Neural cell (in vitro differentiated cells): ENCODE results near the gene ENTREP1.

Source experiments
- EP300 ChIP-seq: fragments of 450-650 bp; conservative IDR thresholded peaks from 2 replicates; pipeline ENCODE4 v1.6.1; 2014; ENCODE audit warnings: antibody characterized with exemption, mild to moderate bottlenecking, moderate library complexity; ENCODE audit not compliant: poor library complexity, severe bottlenecking
- TAF1 ChIP-seq: IDR thresholded peaks from 2 replicates; pipeline ENCODE4 v1.6.1; 2012; ENCODE audit warnings: low read depth
- TF ChIP-seq, protein P1 (sequence below): IDR thresholded peaks from 2 replicates; pipeline ENCODE4 v1.6.1; 2012; ENCODE audit warnings: borderline replicate concordance
- TF ChIP-seq, protein P2 (sequence below): fragments of 450-650 bp; IDR thresholded peaks from 2 replicates; pipeline ENCODE4 v1.5.1; 2014; ENCODE audit warnings: antibody characterized with exemption, mild to moderate bottlenecking, moderate library complexity; ENCODE audit not compliant: poor library complexity, severe bottlenecking

DNA sequence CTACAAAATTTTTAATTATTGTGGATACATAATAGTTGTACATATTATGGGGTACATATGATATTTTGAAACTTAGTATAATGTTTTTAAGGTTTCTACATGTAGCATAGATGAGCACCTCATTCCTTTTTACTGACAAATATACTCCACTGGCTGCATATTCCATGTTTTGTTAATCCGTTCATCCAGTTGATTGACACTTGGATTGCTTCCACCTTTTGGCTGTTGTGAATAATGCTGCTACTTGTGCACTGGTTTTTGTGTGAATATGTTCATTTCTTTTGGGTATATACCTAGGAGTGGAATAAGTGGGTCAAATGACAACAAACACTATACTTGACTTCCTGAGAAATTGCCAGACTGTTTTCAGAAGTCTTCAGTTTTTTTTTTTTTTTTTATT is 2.8 kb upstream of the ENTREP1 start:
- TF ChIP-seq, protein P1, sequence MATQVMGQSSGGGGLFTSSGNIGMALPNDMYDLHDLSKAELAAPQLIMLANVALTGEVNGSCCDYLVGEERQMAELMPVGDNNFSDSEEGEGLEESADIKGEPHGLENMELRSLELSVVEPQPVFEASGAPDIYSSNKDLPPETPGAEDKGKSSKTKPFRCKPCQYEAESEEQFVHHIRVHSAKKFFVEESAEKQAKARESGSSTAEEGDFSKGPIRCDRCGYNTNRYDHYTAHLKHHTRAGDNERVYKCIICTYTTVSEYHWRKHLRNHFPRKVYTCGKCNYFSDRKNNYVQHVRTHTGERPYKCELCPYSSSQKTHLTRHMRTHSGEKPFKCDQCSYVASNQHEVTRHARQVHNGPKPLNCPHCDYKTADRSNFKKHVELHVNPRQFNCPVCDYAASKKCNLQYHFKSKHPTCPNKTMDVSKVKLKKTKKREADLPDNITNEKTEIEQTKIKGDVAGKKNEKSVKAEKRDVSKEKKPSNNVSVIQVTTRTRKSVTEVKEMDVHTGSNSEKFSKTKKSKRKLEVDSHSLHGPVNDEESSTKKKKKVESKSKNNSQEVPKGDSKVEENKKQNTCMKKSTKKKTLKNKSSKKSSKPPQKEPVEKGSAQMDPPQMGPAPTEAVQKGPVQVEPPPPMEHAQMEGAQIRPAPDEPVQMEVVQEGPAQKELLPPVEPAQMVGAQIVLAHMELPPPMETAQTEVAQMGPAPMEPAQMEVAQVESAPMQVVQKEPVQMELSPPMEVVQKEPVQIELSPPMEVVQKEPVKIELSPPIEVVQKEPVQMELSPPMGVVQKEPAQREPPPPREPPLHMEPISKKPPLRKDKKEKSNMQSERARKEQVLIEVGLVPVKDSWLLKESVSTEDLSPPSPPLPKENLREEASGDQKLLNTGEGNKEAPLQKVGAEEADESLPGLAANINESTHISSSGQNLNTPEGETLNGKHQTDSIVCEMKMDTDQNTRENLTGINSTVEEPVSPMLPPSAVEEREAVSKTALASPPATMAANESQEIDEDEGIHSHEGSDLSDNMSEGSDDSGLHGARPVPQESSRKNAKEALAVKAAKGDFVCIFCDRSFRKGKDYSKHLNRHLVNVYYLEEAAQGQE, result no peak
- no peak for TF ChIP-seq TAF1
- TF ChIP-seq, protein P2, sequence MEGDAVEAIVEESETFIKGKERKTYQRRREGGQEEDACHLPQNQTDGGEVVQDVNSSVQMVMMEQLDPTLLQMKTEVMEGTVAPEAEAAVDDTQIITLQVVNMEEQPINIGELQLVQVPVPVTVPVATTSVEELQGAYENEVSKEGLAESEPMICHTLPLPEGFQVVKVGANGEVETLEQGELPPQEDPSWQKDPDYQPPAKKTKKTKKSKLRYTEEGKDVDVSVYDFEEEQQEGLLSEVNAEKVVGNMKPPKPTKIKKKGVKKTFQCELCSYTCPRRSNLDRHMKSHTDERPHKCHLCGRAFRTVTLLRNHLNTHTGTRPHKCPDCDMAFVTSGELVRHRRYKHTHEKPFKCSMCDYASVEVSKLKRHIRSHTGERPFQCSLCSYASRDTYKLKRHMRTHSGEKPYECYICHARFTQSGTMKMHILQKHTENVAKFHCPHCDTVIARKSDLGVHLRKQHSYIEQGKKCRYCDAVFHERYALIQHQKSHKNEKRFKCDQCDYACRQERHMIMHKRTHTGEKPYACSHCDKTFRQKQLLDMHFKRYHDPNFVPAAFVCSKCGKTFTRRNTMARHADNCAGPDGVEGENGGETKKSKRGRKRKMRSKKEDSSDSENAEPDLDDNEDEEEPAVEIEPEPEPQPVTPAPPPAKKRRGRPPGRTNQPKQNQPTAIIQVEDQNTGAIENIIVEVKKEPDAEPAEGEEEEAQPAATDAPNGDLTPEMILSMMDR, result no peak
- TF ChIP-seq EP300, result no peak
